CD4-positive, alpha-beta T cell treated with Interleukin-15 for 4 hours (primary cell): ENCODE results near the gene VSIG8.
"Not testable (repeated sequence)": the region's sequence is repeated elsewhere in the genome, so short reads cannot be mapped to it uniquely, and the experiment has no call there.

Source experiments
- DNase-seq: peaks from one replicate; pipeline ENCODE4 v3.0.0-alpha.2; 2020; ENCODE audit warnings: low spot score

Gene VSIG8

GRCh38 chr1:159862557-159862956 is at the start of gene VSIG8:
Gene VSIG8, minus strand, starts transcription at chr1:159862657. Its CDS starts 136 bp downstream, at chr1:159862521.
- DNase-seq = no peak

- peak; percentile 16 for DNase-seq
Observed at GRCh38 chr1:159911326-159912070, 49.0 kb upstream of the VSIG8 start.

GRCh38 chr1:159908031-159908940 is 45.8 kb upstream of the VSIG8 start:
- no peak for DNase-seq

- no peak for DNase-seq
Observed at GRCh38 chr1:159906960-159907359, 44.5 kb upstream of the VSIG8 start.

GRCh38 chr1:159904036-159904435 is 41.6 kb upstream of the VSIG8 start:
- DNase-seq = not testable (repeated sequence)

GRCh38 chr1:159902541-159902940 is 40.1 kb upstream of the VSIG8 start:
- no peak for DNase-seq

- no peak for DNase-seq
Observed at GRCh38 chr1:159900755-159901360, 38.4 kb upstream of the VSIG8 start.

- peak; percentile 37 for DNase-seq
Observed at GRCh38 chr1:159900086-159900680, 37.7 kb upstream of the VSIG8 start, which contains the start of gene CFAP45. Gene CFAP45, minus strand, starts transcription at chr1:159900165. Its CDS starts 67 bp downstream, at chr1:159900098.

GRCh38 chr1:159899634-159900033 is 37.2 kb upstream of the VSIG8 start:
- not testable (repeated sequence) for DNase-seq

GRCh38 chr1:159898527-159898926 is 36.1 kb upstream of the VSIG8 start:
- DNase-seq = no peak

- no peak for DNase-seq
Observed at GRCh38 chr1:159897962-159898361, 35.5 kb upstream of the VSIG8 start.

- DNase-seq = no peak
Observed at GRCh38 chr1:159896546-159896930, 34.1 kb upstream of the VSIG8 start.

- no peak for DNase-seq
Observed at GRCh38 chr1:159895836-159896545, 33.5 kb upstream of the VSIG8 start.

GRCh38 chr1:159895286-159895685 is 32.8 kb upstream of the VSIG8 start:
- DNase-seq = no peak

GRCh38 chr1:159892944-159893343 is 30.5 kb upstream of the VSIG8 start:
- DNase-seq = no peak

GRCh38 chr1:159891275-159892157 is 29.1 kb upstream of the VSIG8 start:
- DNase-seq = peak; percentile 85

GRCh38 chr1:159890390-159890789 is 27.9 kb upstream of the VSIG8 start:
- DNase-seq = no peak

GRCh38 chr1:159889821-159890252 is 27.4 kb upstream of the VSIG8 start:
- peak; percentile 29 for DNase-seq

GRCh38 chr1:159889202-159889601 is 26.7 kb upstream of the VSIG8 start:
- no peak for DNase-seq

GRCh38 chr1:159884296-159884695 is 21.8 kb upstream of the VSIG8 start:
- DNase-seq = no peak
